ENCODE results near the gene TMEM233. TPM values are rescaled to one million over a fixed set of nuclear protein-coding genes. Genes with fewer than 3 reads are reported as not detected.
A peak's percentile ranks its signal among the peaks of the same experiment; 100 is the strongest.

TMEM233 gene
- total RNA-seq, 1 experiment from 2014 or later, result not detected

- no TSS peak for BruUV-seq (replicated peaks)
- Histone ChIP-seq H3K4me3 (replicated peaks in 1 of 2; ENCODE audit: low read depth in 1 of 2, low read length in 2 of 2) (no peak overlapping the region), H3K9ac (ENCODE audit: low read length) (no peak overlapping the region), H4K20me1 (ENCODE audit: insufficient read depth) (no peaks in the 10 kb centered on the region), H3K4me2 (ENCODE audit: low read length) (no peak overlapping the region), H3K36me3 (ENCODE audit: control insufficient read depth in 1 of 2, insufficient read depth in 2 of 2, low read length in 2 of 2) (no peaks in the 10 kb centered on the region), H3K27me3 (ENCODE audit: insufficient read depth, low read length) (no peaks in the 10 kb centered on the region), H3K4me1 (ENCODE audit: control insufficient read depth in 1 of 2, insufficient read depth in 2 of 2, low read length in 2 of 2) (no peaks in the 10 kb centered on the region), H3K9me3 (ENCODE audit: control insufficient read depth in 1 of 2, insufficient read depth in 1 of 2, low read depth in 1 of 2, low read length in 2 of 2) (no peaks in the 10 kb centered on the region), H2AFZ (ENCODE audit: low read depth, low read length, poor library complexity, severe bottlenecking) (no peak overlapping the region), H3K79me2 (ENCODE audit: insufficient read depth, low read length) (no peaks in the 10 kb centered on the region), H3K9me2 (ENCODE audit: insufficient read depth) (no peaks in the 10 kb centered on the region), H3K27ac (ENCODE audit: low read depth, low read length) (no peak overlapping the region)
- DNase-seq (ENCODE audit: low read depth, low spot score) (no peak), ATAC-seq (peak; percentile 59)
- intact Hi-C loops (cut with micrococcal nuclease), result loop anchor here (10.0 kb wide), 1 partner anchor 138 kb away; no protein-coding TSS in a partner anchor
- ChIA-PET RAD21 (ENCODE audit: low non-redundant PET in 1 of 2, low total read pairs in 2 of 2, uncharacterized antibody in 2 of 2, unreplicated experiment in 2 of 2) (no interaction called here), CTCF (interaction anchor here (0.6 to 1.7 kb wide), 10 partner anchors 8 to 199 kb away, joined by 3 to 6 read pairs (median 4); partner anchors contain the start of gene PRKAB1), POLR2A (no interaction called here)
- TF ChIP-seq CTCF (IDR thresholded peaks at IDR 0.05 in 2 of 3, conservative IDR thresholded peaks at IDR 0.05 in 1 of 3; ENCODE audit: borderline replicate concordance in 1 of 3, insufficient read depth in 1 of 3, low read depth in 2 of 3, low read length in 2 of 3) (peak; percentile 16 to 77 (median 65); a peak in 4 of 6 replicates), ELF1 (IDR thresholded peaks at IDR 0.05; ENCODE audit: borderline replicate concordance, low read depth) (no peak)
Observed at GRCh38 chr12:119642986-119643385, 49.4 kb downstream of the TMEM233 start.

GRCh38 chr12:119644930-119645329 is 51.4 kb downstream of the TMEM233 start:
- Histone ChIP-seq H3K79me2 (ENCODE audit: insufficient read depth, low read length) (no peaks in the 10 kb centered on the region), H3K4me3 (replicated peaks in 1 of 2; ENCODE audit: low read depth in 1 of 2, low read length in 2 of 2) (no peak overlapping the region), H2AFZ (ENCODE audit: low read depth, low read length, poor library complexity, severe bottlenecking) (no peak overlapping the region), H3K4me1 (ENCODE audit: control insufficient read depth in 1 of 2, insufficient read depth in 2 of 2, low read length in 2 of 2) (peaks cover 0 to 3% of the 10 kb centered on the region in 2 experiments; a peak in 1 of 4 replicates), H4K20me1 (ENCODE audit: insufficient read depth) (no peaks in the 10 kb centered on the region), H3K27me3 (ENCODE audit: insufficient read depth, low read length) (no peaks in the 10 kb centered on the region), H3K36me3 (ENCODE audit: control insufficient read depth in 1 of 2, insufficient read depth in 2 of 2, low read length in 2 of 2) (no peaks in the 10 kb centered on the region), H3K4me2 (ENCODE audit: low read length) (no peak overlapping the region), H3K9me2 (ENCODE audit: insufficient read depth) (no peaks in the 10 kb centered on the region), H3K27ac (ENCODE audit: low read depth, low read length) (no peak overlapping the region), H3K9me3 (ENCODE audit: control insufficient read depth in 1 of 2, insufficient read depth in 1 of 2, low read depth in 1 of 2, low read length in 2 of 2) (no peaks in the 10 kb centered on the region), H3K9ac (ENCODE audit: low read length) (no peak overlapping the region)
- intact Hi-C loops (cut with micrococcal nuclease), result loop anchor here (5.0 to 10.0 kb wide), 2 partner anchors 140 to 203 kb away; no protein-coding TSS in a partner anchor
- CTCF ChIA-PET, result no interaction called here
- RAD21 ChIA-PET (ENCODE audit: low non-redundant PET in 1 of 2, low total read pairs in 2 of 2, uncharacterized antibody in 2 of 2, unreplicated experiment in 2 of 2), result no interaction called here
- TF ChIP-seq ZFX (IDR thresholded peaks at IDR 0.05) (no peak), POLR2A (IDR thresholded peaks at IDR 0.05; ENCODE audit: borderline replicate concordance, extremely low read depth, insufficient read depth, insufficient read length) (no peak), FOSL1 (IDR thresholded peaks at IDR 0.05; ENCODE audit: low read depth) (no peak), SIN3A (IDR thresholded peaks at IDR 0.05; ENCODE audit: low read depth) (no peak), EZH2phosphoT487 (IDR thresholded peaks at IDR 0.05; ENCODE audit: borderline replicate concordance) (no peak), CBX3 (IDR thresholded peaks at IDR 0.05; ENCODE audit: low read depth) (no peak), CTCF (IDR thresholded peaks at IDR 0.05 in 2 of 3, conservative IDR thresholded peaks at IDR 0.05 in 1 of 3; ENCODE audit: borderline replicate concordance in 1 of 3, insufficient read depth in 1 of 3, low read depth in 2 of 3, low read length in 2 of 3) (no peak), EZH2 (IDR thresholded peaks at IDR 0.05) (no peak), MAX (IDR thresholded peaks at IDR 0.05) (no peak), ELF1 (IDR thresholded peaks at IDR 0.05; ENCODE audit: borderline replicate concordance, low read depth) (no peak), SRF (IDR thresholded peaks at IDR 0.05; ENCODE audit: low read depth) (no peak), EGR1 (IDR thresholded peaks at IDR 0.05; ENCODE audit: low read depth) (no peak), TCF7L2 (IDR thresholded peaks at IDR 0.05; ENCODE audit: borderline replicate concordance, extremely low read depth, insufficient read depth, insufficient read length) (no peak), POLR2AphosphoS5 (IDR thresholded peaks at IDR 0.05; ENCODE audit: low read depth, low read length) (no peak), ATF3 (IDR thresholded peaks at IDR 0.05) (no peak), RAD21 (IDR thresholded peaks at IDR 0.05; ENCODE audit: low read depth) (no peak)
- no peak for ATAC-seq
- BruUV-seq (replicated peaks), result no TSS peak
- DNase-seq (ENCODE audit: low read depth, low spot score), result no peak
- POLR2A ChIA-PET, result no interaction called here
